ENCODE data around the gene CCZ1B. TPM values are rescaled to one million over a fixed set of nuclear protein-coding genes. Genes with fewer than 3 reads are reported as not detected.
"Not testable (repeated sequence)": the region's sequence is repeated elsewhere in the genome, so short reads cannot be mapped to it uniquely, and the experiment has no call there.

Gene CCZ1B
- polyA plus RNA-seq (2013, experiment 1 of 2): 14.1 TPM
- polyA plus RNA-seq (2013, experiment 2 of 2): 14.7 TPM

GRCh38 chr7:6826151-6826550 lies at the start of gene CCZ1B:
CCZ1B (minus strand) TSS chr7:6826275; CDS start chr7:6826197, 78 bp downstream.
- peak; percentile 76 for DNase-seq
- not testable (repeated sequence) for H3K27ac ChIP-seq (ENCODE audit: low read length, poor library complexity, severe bottlenecking)

DNA sequence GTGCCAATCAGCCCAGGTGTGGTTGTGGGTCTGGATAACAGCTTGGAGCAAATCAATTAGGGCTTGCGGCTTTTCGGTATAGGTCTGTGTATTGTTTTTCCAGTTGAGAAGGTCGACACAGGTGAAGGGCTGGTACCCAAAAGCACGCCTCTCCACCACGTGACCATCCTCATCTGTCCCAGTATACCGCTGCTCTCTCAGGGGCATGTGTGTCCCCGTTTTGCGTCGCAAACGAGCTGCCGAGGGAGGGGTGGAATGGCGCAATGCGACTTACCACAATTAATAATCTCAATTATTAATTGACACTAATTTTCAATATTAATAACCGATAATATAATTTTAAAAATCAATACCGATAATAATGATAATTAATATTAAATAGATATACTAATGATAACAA lies 48.9 kb upstream of the CCZ1B start:
- H3K4ac ChIP-seq (ENCODE audit: low read depth in 1 of 2, low read length in 2 of 2): not testable (repeated sequence)
- 91% methylated on average over 7 of the region's 15 CpGs for WGBS

More at GRCh38 chr7:6826151-6826550, at the start of gene CCZ1B:
- not testable (repeated sequence) for H3K79me1 ChIP-seq (replicated peaks; ENCODE audit: low read length, poor library complexity, severe bottlenecking); H2BK5ac ChIP-seq (ENCODE audit: low read depth, low read length, poor library complexity, severe bottlenecking); H3K18ac ChIP-seq (ENCODE audit: low read depth in 1 of 2, low read length in 2 of 2); H3K27me3 ChIP-seq (ENCODE audit: control insufficient read depth in 1 of 2, insufficient read depth in 1 of 2, low read length in 2 of 2); H4K91ac ChIP-seq (ENCODE audit: low read length); H3K23ac ChIP-seq (ENCODE audit: low read length in 2 of 2); H2AK5ac ChIP-seq (ENCODE audit: low read length, severe bottlenecking); H3K9me3 ChIP-seq (ENCODE audit: control insufficient read depth, low read length); H3K4me1 ChIP-seq (ENCODE audit: control insufficient read depth, insufficient read depth, low read depth, low read length); H2AFZ ChIP-seq (ENCODE audit: low read depth, low read length); H2BK15ac ChIP-seq (ENCODE audit: low read depth, poor library complexity, severe bottlenecking); H4K8ac ChIP-seq (ENCODE audit: low read length); H3K14ac ChIP-seq (ENCODE audit: low read length in 2 of 2); H2BK120ac ChIP-seq (ENCODE audit: low read depth, low read length); H3K36me3 ChIP-seq (ENCODE audit: control insufficient read depth in 1 of 2, insufficient read depth in 2 of 2, low read depth in 1 of 2, low read length in 2 of 2); H2BK12ac ChIP-seq (ENCODE audit: low read length in 2 of 2)
- Histone ChIP-seq H3K4me2 (ENCODE audit: low read length, poor library complexity, severe bottlenecking) (peak within 1 kb of the TSS; percentile 50), H3K4ac (ENCODE audit: low read depth in 1 of 2, low read length in 2 of 2) (peak within 1 kb of the TSS in 1 of 2 experiments; percentile 37), H3K4me3 (ENCODE audit: insufficient read depth in 1 of 2, low read depth in 1 of 2, low read length in 2 of 2) (peak within 1 kb of the TSS; percentile 51 to 75), H3K9ac (ENCODE audit: low read length) (peak within 1 kb of the TSS; percentile 76)
- under 1% methylated on average over 20 of the region's 35 CpGs for WGBS

DNA sequence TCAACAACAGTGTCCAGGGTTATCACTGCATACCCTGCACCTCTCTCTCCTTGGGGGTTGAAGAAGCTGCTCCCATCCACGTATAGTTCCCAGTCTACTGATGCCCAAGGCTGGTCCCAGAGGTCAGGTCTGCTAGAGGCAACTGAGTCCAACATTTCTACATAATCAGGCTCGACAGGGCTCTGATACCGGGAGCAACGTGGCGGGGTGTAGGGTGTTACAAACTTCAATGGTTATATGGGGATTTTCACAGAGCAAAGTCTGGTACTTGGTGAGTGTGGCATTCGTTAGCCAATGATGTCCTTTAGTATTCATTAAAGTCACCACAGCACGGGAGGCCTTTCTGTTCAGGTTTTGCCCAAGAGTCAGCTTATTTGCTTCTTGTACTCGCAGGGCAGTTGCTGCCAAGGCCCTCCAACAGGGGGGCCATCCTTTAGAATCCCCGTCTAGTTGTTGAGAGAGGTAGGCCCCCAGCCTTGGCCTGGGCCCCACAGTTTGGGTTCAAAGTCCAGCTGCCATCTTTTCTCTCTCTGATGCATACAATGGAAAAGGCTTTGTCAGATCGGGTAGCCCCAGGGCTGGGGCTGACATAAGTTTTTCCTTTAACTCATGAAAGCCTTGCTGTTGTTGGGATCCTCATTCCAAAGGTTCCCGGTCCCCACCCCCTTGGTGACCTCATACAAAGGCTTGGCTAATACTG lies 46.3 kb upstream of the CCZ1B start:
- H3K9me3 ChIP-seq (ENCODE audit: control insufficient read depth, low read length); H3K79me1 ChIP-seq (replicated peaks; ENCODE audit: low read length, poor library complexity, severe bottlenecking); H3K18ac ChIP-seq (ENCODE audit: low read depth in 1 of 2, low read length in 2 of 2); H2BK120ac ChIP-seq (ENCODE audit: low read depth, low read length); H2AFZ ChIP-seq (ENCODE audit: low read depth, low read length); H3K4me2 ChIP-seq (ENCODE audit: low read length, poor library complexity, severe bottlenecking); H3K4ac ChIP-seq (ENCODE audit: low read depth in 1 of 2, low read length in 2 of 2); H2AK5ac ChIP-seq (ENCODE audit: low read length, severe bottlenecking); H3K23ac ChIP-seq (ENCODE audit: low read length in 2 of 2); H4K8ac ChIP-seq (ENCODE audit: low read length); H3K4me3 ChIP-seq (ENCODE audit: insufficient read depth in 1 of 2, low read depth in 1 of 2, low read length in 2 of 2); H3K27ac ChIP-seq (ENCODE audit: low read length, poor library complexity, severe bottlenecking); H2BK15ac ChIP-seq (ENCODE audit: low read depth, poor library complexity, severe bottlenecking); H3K4me1 ChIP-seq (ENCODE audit: control insufficient read depth, insufficient read depth, low read depth, low read length); H3K36me3 ChIP-seq (ENCODE audit: control insufficient read depth in 1 of 2, insufficient read depth in 2 of 2, low read depth in 1 of 2, low read length in 2 of 2); H3K9ac ChIP-seq (ENCODE audit: low read length); DNase-seq; H4K91ac ChIP-seq (ENCODE audit: low read length); H2BK5ac ChIP-seq (ENCODE audit: low read depth, low read length, poor library complexity, severe bottlenecking); H2BK12ac ChIP-seq (ENCODE audit: low read length in 2 of 2); H3K14ac ChIP-seq (ENCODE audit: low read length in 2 of 2): not testable (repeated sequence)
- WGBS: 82% methylated on average over 11 of the region's 11 CpGs
- H3K27me3 ChIP-seq (ENCODE audit: control insufficient read depth in 1 of 2, insufficient read depth in 1 of 2, low read length in 2 of 2): peaks cover 0 to 25% of the 10 kb centered on the region in 2 experiments

More for the DNA sequence above, 48.9 kb upstream of the CCZ1B start:
- not testable (repeated sequence) for H3K4me1 ChIP-seq (ENCODE audit: control insufficient read depth, insufficient read depth, low read depth, low read length); H4K91ac ChIP-seq (ENCODE audit: low read length); H2BK120ac ChIP-seq (ENCODE audit: low read depth, low read length); H2BK15ac ChIP-seq (ENCODE audit: low read depth, poor library complexity, severe bottlenecking); H2AFZ ChIP-seq (ENCODE audit: low read depth, low read length); H3K27ac ChIP-seq (ENCODE audit: low read length, poor library complexity, severe bottlenecking); H4K8ac ChIP-seq (ENCODE audit: low read length); H2BK12ac ChIP-seq (ENCODE audit: low read length in 2 of 2); H3K9ac ChIP-seq (ENCODE audit: low read length); H3K4me2 ChIP-seq (ENCODE audit: low read length, poor library complexity, severe bottlenecking); H3K79me1 ChIP-seq (replicated peaks; ENCODE audit: low read length, poor library complexity, severe bottlenecking); H3K9me3 ChIP-seq (ENCODE audit: control insufficient read depth, low read length); DNase-seq; H3K18ac ChIP-seq (ENCODE audit: low read depth in 1 of 2, low read length in 2 of 2); H2AK5ac ChIP-seq (ENCODE audit: low read length, severe bottlenecking); H3K14ac ChIP-seq (ENCODE audit: low read length in 2 of 2); H2BK5ac ChIP-seq (ENCODE audit: low read depth, low read length, poor library complexity, severe bottlenecking); H3K36me3 ChIP-seq (ENCODE audit: control insufficient read depth in 1 of 2, insufficient read depth in 2 of 2, low read depth in 1 of 2, low read length in 2 of 2); H3K4me3 ChIP-seq (ENCODE audit: insufficient read depth in 1 of 2, low read depth in 1 of 2, low read length in 2 of 2); H3K23ac ChIP-seq (ENCODE audit: low read length in 2 of 2)
- peaks cover 0 to 29% of the 10 kb centered on the region in 2 experiments for H3K27me3 ChIP-seq (ENCODE audit: control insufficient read depth in 1 of 2, insufficient read depth in 1 of 2, low read length in 2 of 2)

DNA sequence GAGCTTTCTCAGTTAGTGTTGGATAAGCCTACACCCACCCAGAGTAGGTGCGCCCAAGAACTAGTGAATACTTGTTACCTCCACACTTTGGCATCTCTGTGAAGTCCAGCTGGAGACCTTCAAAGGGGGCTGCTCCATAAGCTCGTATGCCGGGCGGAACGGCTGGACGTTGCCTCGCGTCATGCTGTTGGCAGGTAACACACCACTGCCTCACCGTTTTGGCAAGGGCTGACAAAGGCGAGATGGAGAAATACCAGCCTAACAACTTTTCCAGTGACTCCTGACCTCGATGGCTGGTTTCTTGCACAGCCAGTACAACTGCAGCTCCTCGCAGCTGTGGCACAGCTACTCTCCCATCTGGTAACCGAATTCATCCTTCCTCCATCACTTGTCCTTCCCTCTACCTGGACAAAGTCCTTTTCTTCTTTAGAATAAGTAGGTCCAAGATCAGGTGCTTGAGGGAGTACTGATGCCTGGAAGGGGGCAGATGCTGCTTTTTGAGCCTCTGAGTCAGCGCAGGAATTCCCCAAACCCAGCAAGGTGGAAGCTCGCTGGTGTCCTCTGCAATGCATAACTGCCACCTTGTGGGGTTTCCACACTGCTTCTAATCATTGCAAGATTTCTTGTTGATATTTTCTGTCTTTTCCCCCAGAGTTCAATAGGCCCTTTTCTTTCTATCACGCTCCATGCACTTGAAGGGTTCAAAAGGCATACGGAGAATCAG lies 45.5 kb upstream of the CCZ1B start:
- DNase-seq; H3K4me3 ChIP-seq (ENCODE audit: insufficient read depth in 1 of 2, low read depth in 1 of 2, low read length in 2 of 2); H2BK5ac ChIP-seq (ENCODE audit: low read depth, low read length, poor library complexity, severe bottlenecking); H3K18ac ChIP-seq (ENCODE audit: low read depth in 1 of 2, low read length in 2 of 2); H3K23ac ChIP-seq (ENCODE audit: low read length in 2 of 2); H2BK15ac ChIP-seq (ENCODE audit: low read depth, poor library complexity, severe bottlenecking); H3K27ac ChIP-seq (ENCODE audit: low read length, poor library complexity, severe bottlenecking); H3K9ac ChIP-seq (ENCODE audit: low read length); H4K91ac ChIP-seq (ENCODE audit: low read length); H3K4ac ChIP-seq (ENCODE audit: low read depth in 1 of 2, low read length in 2 of 2); H3K4me1 ChIP-seq (ENCODE audit: control insufficient read depth, insufficient read depth, low read depth, low read length); H2AK5ac ChIP-seq (ENCODE audit: low read length, severe bottlenecking); H4K8ac ChIP-seq (ENCODE audit: low read length); H3K36me3 ChIP-seq (ENCODE audit: control insufficient read depth in 1 of 2, insufficient read depth in 2 of 2, low read depth in 1 of 2, low read length in 2 of 2); H2BK120ac ChIP-seq (ENCODE audit: low read depth, low read length); H3K4me2 ChIP-seq (ENCODE audit: low read length, poor library complexity, severe bottlenecking); H3K14ac ChIP-seq (ENCODE audit: low read length in 2 of 2); H3K9me3 ChIP-seq (ENCODE audit: control insufficient read depth, low read length); H2BK12ac ChIP-seq (ENCODE audit: low read length in 2 of 2); H2AFZ ChIP-seq (ENCODE audit: low read depth, low read length); H3K79me1 ChIP-seq (replicated peaks; ENCODE audit: low read length, poor library complexity, severe bottlenecking): not testable (repeated sequence)
- H3K27me3 ChIP-seq (ENCODE audit: control insufficient read depth in 1 of 2, insufficient read depth in 1 of 2, low read length in 2 of 2): peaks cover 0 to 25% of the 10 kb centered on the region in 2 experiments
- WGBS: 88% methylated on average over 16 of the region's 17 CpGs

All from mesenchymal stem cell (in vitro differentiated cells and primary cell).